Pancreas (tissue), 10 donors: Measurements from ENCODE around the gene RAB6A. TPM values are rescaled to one million over a fixed set of nuclear protein-coding genes. Genes with fewer than 3 reads are reported as not detected.
"Not testable (repeated sequence)": the region's sequence is repeated elsewhere in the genome, so short reads cannot be mapped to it uniquely, and the experiment has no call there.

Experiments
- ATAC-seq, 4 donors: fragments of 200-7000 bp; cut with Tn5 transposase; one replicate each; pipeline versions ENCODE4 v1.8.0 to v1.9.1; 2020; ENCODE audit warnings: mild to moderate bottlenecking in 4 of 4, moderate library complexity in 4 of 4
- DNase-seq, 6 donors: peaks; one replicate each; pipeline ENCODE4 v3.0.0-alpha.2; 2020
- FAIRE-seq: peaks from 2 replicates; lab custom pipeline; 2012; peaks lifted over from hg19 to GRCh38; lab: Jason Lieb, UNC
- H3K27ac ChIP-seq, 4 donors: fragments of 200-600 bp; sonication (generic); 1 replicate in 3 of 4; 2 replicates in 1 of 4; pipeline versions ENCODE4 v1.5.0 to v1.8.0; 2020
- H3K27me3 ChIP-seq, 4 donors: fragments of 200-600 bp; one replicate each; pipeline ENCODE4 v1.8.0; 2021
- H3K36me3 ChIP-seq, 3 donors: fragments of 200-600 bp; sonication (generic) in 1 of 3; one replicate each; pipeline versions ENCODE4 v1.5.0 to v1.8.0; 2020 to 2021
- H3K4me1 ChIP-seq, 3 donors: fragments of 200-600 bp; one replicate each; pipeline ENCODE4 v1.8.0; 2021
- H3K4me3 ChIP-seq, 4 donors: fragments of 200-600 bp; sonication (generic) in 2 of 4; one replicate each; pipeline versions ENCODE4 v1.5.0 to v1.8.0; 2020 to 2021
- H3K9me3 ChIP-seq, 4 donors: fragments of 200-600 bp; one replicate each; pipeline ENCODE4 v1.8.0; 2021
- WGBS, 2 donors: extraction: QIAGEN DNeasy Blood & Tissue Kit; methylation state at CpG; one replicate each; pipeline ENCODE4 v1.1.7; 2013; 5-methylcytosine and 5-hydroxymethylcytosine counted together
- intact Hi-C, 3 donors: fragments of 100-400 bp; cut with DNase I; formaldehyde crosslinking; loops; one replicate each; pipeline versions ENCODE4 v1.11.1 to v1.14.2; 2022
- polyA plus RNA-seq, 2 donors: library from polyadenylated mRNA; stranded (reverse); fragments of 200-250 nt; gene quantifications; one replicate each; pipeline ENCODE4 v1.2.3, GENCODE V29; 2013
- total RNA-seq, 6 donors: library from RNA; stranded (reverse); fragmentation: NEBNext Ultra II Directional in 4 of 6; extraction: Animal tissue kit (Norgen Biotek cat#: 25700) in 4 of 6; gene quantifications; one replicate each; pipeline versions ENCODE4 v1.2.1 to v1.2.4, GENCODE V29; 2021 to 2023
- TF ChIP-seq, protein P1 (sequence below), 4 donors: fragments of 200-600 bp; sonication (generic) in 3 of 4; IDR thresholded peaks; one replicate each; pipeline versions ENCODE4 v1.5.0 to v1.8.0; 2021; ENCODE audit warnings: antibody characterized with exemption in 4 of 4
- donor health status: healthy with polysubstance abuse.
- donor health status: DM: no; HTN: no; CAD: no; lungs with moderate emphysema.
- donor health status: DM: no; HTN: no; CAD: no.
- donor health status: control.
- donor health status: control.
- donor health status: Bipolar disorder and iron deficiency.
- donor health status: DM: yes; HTN: yes; CAD: no.
- donor health status: DM: no; HTN: no; CAD: no.
- donor health status: DM: no; HTN: no; CAD: no.
- donor health status: DM: yes; HTN: yes; CAD: no.

Gene RAB6A
- total and polyA plus RNA-seq, 8 donors, result 19.2 to 80.5 (median 49.2) TPM

DNA sequence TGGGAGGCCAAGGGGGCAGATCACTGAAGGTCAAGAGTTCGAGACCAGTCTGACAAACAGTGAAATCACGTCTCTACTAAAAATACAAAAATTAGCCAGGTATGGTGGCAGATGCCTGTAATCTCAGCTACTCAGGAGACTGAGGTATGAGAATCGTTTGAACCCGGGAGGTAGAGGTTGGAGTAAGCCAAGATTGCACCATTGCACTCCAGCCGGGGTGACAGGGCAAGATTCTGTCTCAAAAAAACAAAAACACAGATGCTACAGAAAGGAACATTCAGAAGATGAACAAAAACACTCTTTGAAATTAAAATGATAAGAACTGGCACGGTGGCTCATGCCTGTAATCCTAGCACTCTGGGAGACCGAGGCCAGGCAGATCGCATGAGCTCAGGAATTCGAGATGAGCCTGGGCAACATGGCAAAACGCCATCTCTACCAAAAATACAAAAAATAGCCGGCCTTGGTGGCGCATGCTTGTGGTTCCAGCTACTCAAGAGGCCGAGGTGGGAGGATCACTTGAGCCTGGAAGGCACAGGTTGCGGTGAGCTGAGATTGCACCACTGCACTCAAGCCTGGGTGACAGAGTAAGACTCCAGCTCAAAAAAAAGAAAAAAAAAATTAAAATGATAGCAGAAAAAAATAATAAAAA lies 8.5 kb downstream of the RAB6A start:
- TF ChIP-seq, protein P1, sequence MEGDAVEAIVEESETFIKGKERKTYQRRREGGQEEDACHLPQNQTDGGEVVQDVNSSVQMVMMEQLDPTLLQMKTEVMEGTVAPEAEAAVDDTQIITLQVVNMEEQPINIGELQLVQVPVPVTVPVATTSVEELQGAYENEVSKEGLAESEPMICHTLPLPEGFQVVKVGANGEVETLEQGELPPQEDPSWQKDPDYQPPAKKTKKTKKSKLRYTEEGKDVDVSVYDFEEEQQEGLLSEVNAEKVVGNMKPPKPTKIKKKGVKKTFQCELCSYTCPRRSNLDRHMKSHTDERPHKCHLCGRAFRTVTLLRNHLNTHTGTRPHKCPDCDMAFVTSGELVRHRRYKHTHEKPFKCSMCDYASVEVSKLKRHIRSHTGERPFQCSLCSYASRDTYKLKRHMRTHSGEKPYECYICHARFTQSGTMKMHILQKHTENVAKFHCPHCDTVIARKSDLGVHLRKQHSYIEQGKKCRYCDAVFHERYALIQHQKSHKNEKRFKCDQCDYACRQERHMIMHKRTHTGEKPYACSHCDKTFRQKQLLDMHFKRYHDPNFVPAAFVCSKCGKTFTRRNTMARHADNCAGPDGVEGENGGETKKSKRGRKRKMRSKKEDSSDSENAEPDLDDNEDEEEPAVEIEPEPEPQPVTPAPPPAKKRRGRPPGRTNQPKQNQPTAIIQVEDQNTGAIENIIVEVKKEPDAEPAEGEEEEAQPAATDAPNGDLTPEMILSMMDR (IDR thresholded peaks at IDR 0.05), result no peak
- Histone ChIP-seq H3K9me3 (no peaks in the 10 kb centered on the region), H3K36me3 (no peaks in the 10 kb centered on the region), H3K4me1 (peaks cover under 1 to 26% (median 11%) of the 10 kb centered on the region in 3 donors), H3K27me3 (no peaks in the 10 kb centered on the region), H3K27ac (peak overlapping the region in 2 of 4 donors; percentile 29 to 44), H3K4me3 (no peak overlapping the region)
- WGBS, 2 donors, result 68 to 74% methylated on average over 14 of the region's 14 CpGs
- ATAC-seq (peak in 2 of 4 donors; percentile 22 to 24), FAIRE-seq (no peak), DNase-seq (peak in 1 of 6 donors; percentile 31)
- intact Hi-C loops, result no loop called here

DNA sequence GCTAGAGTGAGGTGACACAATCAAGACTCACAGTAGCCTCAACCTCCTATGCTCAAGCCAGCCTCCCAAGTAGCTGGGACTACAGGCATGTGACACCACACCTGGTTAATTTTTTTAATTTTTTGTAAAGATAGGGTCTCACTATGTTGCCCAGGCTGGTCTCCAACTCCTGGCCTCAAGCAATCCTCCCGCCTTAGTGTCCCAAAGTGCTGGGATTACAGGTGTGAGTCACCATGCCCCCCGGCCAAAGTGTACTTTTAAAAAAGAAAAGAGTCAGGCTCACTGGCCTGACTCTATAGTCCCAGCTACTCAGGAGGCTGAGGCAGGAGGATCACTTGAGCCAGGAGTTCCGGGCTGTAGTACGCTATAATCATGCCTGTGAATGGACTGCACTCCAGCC lies 10.0 kb downstream of the RAB6A start:
- H3K9me3 ChIP-seq, H3K36me3 ChIP-seq, H3K27me3 ChIP-seq, ATAC-seq, FAIRE-seq, H3K4me3 ChIP-seq, H3K27ac ChIP-seq, intact Hi-C loops, DNase-seq: not testable (repeated sequence)
- peaks cover 0 to 26% (median 13%) of the 10 kb centered on the region in 3 donors for H3K4me1 ChIP-seq
- WGBS, 2 donors, result 94 to 97% methylated on average over 4 of the region's 4 CpGs

DNA sequence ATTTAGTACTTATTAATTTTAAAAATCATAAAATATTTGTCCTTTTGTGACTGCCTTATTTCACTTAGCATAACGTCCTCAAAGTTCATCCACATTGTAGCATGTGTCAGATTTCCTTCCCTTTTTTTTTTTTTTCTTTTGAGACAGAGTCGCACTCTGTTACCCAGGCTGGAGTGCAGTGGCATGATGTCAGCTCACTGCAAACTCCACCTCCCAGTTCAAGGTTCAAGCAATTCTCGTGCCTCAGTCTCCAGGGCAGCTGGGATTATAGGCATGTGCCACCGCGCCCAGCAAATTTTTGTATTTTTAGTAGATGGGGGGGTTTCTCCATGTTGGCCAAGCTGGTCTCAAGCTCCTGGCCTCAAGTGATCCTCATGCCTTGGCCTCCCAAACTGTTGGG lies 10.6 kb downstream of the RAB6A start:
- Histone ChIP-seq H3K27me3 (no peaks in the 10 kb centered on the region), H3K4me1 (peaks cover 0 to 26% (median 13%) of the 10 kb centered on the region in 3 donors), H3K9me3 (no peaks in the 10 kb centered on the region), H3K4me3 (no peak overlapping the region), H3K27ac (no peak overlapping the region), H3K36me3 (no peaks in the 10 kb centered on the region)
- intact Hi-C loops, result no loop called here
- FAIRE-seq (no peak), DNase-seq (no peak), ATAC-seq (peak; percentile 21 to 60 (median 38))
- TF ChIP-seq, protein P1 (IDR thresholded peaks at IDR 0.05), result no peak
- 60 to 62% methylated on average over 5 of the region's 5 CpGs for WGBS, 2 donors

DNA sequence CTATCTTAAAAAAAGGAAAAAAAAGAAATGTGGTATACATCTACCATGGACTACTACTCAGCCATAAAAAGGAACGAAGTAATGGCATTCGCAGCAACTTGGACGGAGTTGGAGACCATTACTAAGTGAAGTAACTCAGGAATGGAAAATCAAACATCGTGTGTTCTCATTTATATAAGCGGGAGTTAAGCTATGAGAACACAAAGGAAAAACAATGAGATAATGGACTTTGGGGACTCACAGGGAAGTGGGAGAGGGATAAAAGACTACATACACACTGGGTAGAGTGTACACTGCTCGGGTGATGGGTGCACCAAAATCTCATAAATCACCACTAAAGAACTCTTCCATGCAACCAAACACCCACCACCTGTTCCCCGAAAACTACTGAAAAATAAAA lies 11.8 kb downstream of the RAB6A start:
- Histone ChIP-seq H3K9me3 (no peaks in the 10 kb centered on the region), H3K4me3 (no peak overlapping the region), H3K36me3 (no peaks in the 10 kb centered on the region), H3K4me1 (peaks cover 0 to 26% (median 13%) of the 10 kb centered on the region in 3 donors), H3K27ac (no peak overlapping the region), H3K27me3 (no peaks in the 10 kb centered on the region)
- 85 to 92% methylated on average over 7 of the region's 7 CpGs for WGBS, 2 donors
- no peak for ATAC-seq
- FAIRE-seq, result no peak
- TF ChIP-seq, protein P1 (IDR thresholded peaks at IDR 0.05), result no peak
- DNase-seq, result no peak
- intact Hi-C loops, result no loop called here

DNA sequence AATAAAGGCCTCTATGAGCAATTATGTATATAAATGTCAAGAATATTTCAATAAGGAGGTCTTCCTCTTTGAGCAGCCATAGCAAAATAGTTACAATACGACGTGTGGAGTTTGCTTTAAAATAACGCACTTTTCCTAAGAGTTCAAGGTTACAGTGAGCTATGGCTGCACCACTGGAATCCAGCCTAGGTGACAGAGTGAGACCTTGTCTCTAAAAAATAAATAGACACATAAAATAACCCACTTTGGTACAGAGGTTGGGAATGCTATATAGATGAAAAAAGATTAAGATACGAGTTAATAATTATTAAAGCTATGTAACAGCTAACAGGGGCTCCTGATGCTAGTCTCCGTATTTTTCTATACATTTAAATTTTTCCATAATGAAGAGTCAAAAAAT lies 12.6 kb downstream of the RAB6A start:
- Histone ChIP-seq H3K9me3 (no peaks in the 10 kb centered on the region), H3K4me3 (no peak overlapping the region), H3K27me3 (no peaks in the 10 kb centered on the region), H3K36me3 (no peaks in the 10 kb centered on the region), H3K4me1 (peaks cover 0 to 26% (median 13%) of the 10 kb centered on the region in 3 donors), H3K27ac (no peak overlapping the region)
- no peak for FAIRE-seq
- 46 to 52% methylated on average over 5 of the region's 5 CpGs for WGBS, 2 donors
- no peak for DNase-seq
- TF ChIP-seq, protein P1 (IDR thresholded peaks at IDR 0.05), result no peak
- intact Hi-C loops, result no loop called here
- ATAC-seq, result no peak
